ENCODE measurements around the gene RPL41. TPM values are rescaled to one million over a fixed set of nuclear protein-coding genes. Genes with fewer than 3 reads are reported as not detected.
A peak's percentile ranks its signal among the peaks of the same experiment; 100 is the strongest.

Gene RPL41
- total RNA-seq, 1 donor from 2014 or later = 4,566 TPM

GRCh38 chr12:56118688-56119357, 2.4 kb downstream of the RPL41 start:
- no peak for DNase-seq (ENCODE audit: extremely low spot score, unreplicated experiment)
- no peaks in the 10 kb centered on the region for H3K9me3 Mint-ChIP-seq
- peaks cover 21% of the 10 kb centered on the region for H3K36me3 Mint-ChIP-seq
- H3K4me3 Mint-ChIP-seq = peak overlapping the region; percentile 99
- H3K27me3 Mint-ChIP-seq = peaks cover 4% of the 10 kb centered on the region
- peak overlapping the region; percentile 98 for H3K27ac Mint-ChIP-seq
- H3K4me1 Mint-ChIP-seq (ENCODE audit: unreplicated experiment) = peaks cover 18% of the 10 kb centered on the region
- TF ChIP-seq CTCF (conservative IDR thresholded peaks at IDR 0.05) = no peak

GRCh38 chr12:56119361-56119796, 2.9 kb downstream of the RPL41 start:
- TF ChIP-seq CTCF (conservative IDR thresholded peaks at IDR 0.05) = peak; percentile 84
- Mint-ChIP-seq H3K27ac (peak overlapping the region; percentile 98), H3K4me1 (ENCODE audit: unreplicated experiment) (peaks cover 23% of the 10 kb centered on the region), H3K36me3 (peaks cover 20% of the 10 kb centered on the region), H3K9me3 (no peaks in the 10 kb centered on the region), H3K4me3 (peak overlapping the region; percentile 99), H3K27me3 (peaks cover 4% of the 10 kb centered on the region)
- DNase-seq (ENCODE audit: extremely low spot score, unreplicated experiment) = no peak

GRCh38 chr12:56120158-56120846, 3.9 kb downstream of the RPL41 start:
- DNase-seq (ENCODE audit: extremely low spot score, unreplicated experiment) = no peak
- Mint-ChIP-seq H3K27me3 (peaks cover 4% of the 10 kb centered on the region), H3K36me3 (peaks cover 20% of the 10 kb centered on the region), H3K27ac (peak overlapping the region; percentile 98), H3K9me3 (no peaks in the 10 kb centered on the region), H3K4me3 (peak overlapping the region; percentile 46), H3K4me1 (ENCODE audit: unreplicated experiment) (peaks cover 24% of the 10 kb centered on the region)
- TF ChIP-seq CTCF (conservative IDR thresholded peaks at IDR 0.05) = no peak

- peaks cover 4% of the 10 kb centered on the region for H3K27me3 Mint-ChIP-seq
- DNase-seq (ENCODE audit: extremely low spot score, unreplicated experiment) = no peak
- peaks cover 25% of the 10 kb centered on the region for H3K4me1 Mint-ChIP-seq (ENCODE audit: unreplicated experiment)
- TF ChIP-seq CTCF (conservative IDR thresholded peaks at IDR 0.05) = no peak
- H3K27ac Mint-ChIP-seq = no peak overlapping the region
- peaks cover 19% of the 10 kb centered on the region for H3K36me3 Mint-ChIP-seq
- H3K4me3 Mint-ChIP-seq = no peak overlapping the region
- no peaks in the 10 kb centered on the region for H3K9me3 Mint-ChIP-seq
Measured at GRCh38 chr12:56121204-56121870, 4.9 kb downstream of the RPL41 start.

- no peak overlapping the region for H3K4me3 Mint-ChIP-seq
Measured at GRCh38 chr12:56122637-56123036, 6.2 kb downstream of the RPL41 start.

More at GRCh38 chr12:56122637-56123036, 6.2 kb downstream of the RPL41 start:
- H3K36me3 Mint-ChIP-seq = peaks cover 8% of the 10 kb centered on the region
- peaks cover 38% of the 10 kb centered on the region for H3K4me1 Mint-ChIP-seq (ENCODE audit: unreplicated experiment)
- TF ChIP-seq CTCF (conservative IDR thresholded peaks at IDR 0.05) = no peak
- H3K9me3 Mint-ChIP-seq = no peaks in the 10 kb centered on the region
- H3K27me3 Mint-ChIP-seq = peaks cover 4% of the 10 kb centered on the region
- no peak for DNase-seq (ENCODE audit: extremely low spot score, unreplicated experiment)
- H3K27ac Mint-ChIP-seq = peak overlapping the region; percentile 39
